Fibroblast of gingiva (primary cell): Measurements from ENCODE around the gene VEGFD.

ENCODE experiments used
- DNase-seq: peaks from one replicate; pipeline ENCODE4 v3.0.0-alpha.2; 2011; ENCODE audit warnings: low read depth

VEGFD gene

GRCh38 chrX:15384304-15384703 is at the start of gene VEGFD:
Gene VEGFD, minus strand, starts transcription at chrX:15384413. Its CDS starts 467 bp downstream, at chrX:15383946.
- peak; percentile 80 for DNase-seq

GRCh38 chrX:15430584-15430983 is 46.4 kb upstream of the VEGFD start:
- peak; percentile 54 for DNase-seq

GRCh38 chrX:15430076-15430475 is 45.9 kb upstream of the VEGFD start:
- no peak for DNase-seq

- DNase-seq: no peak
These were observed 40.8 kb upstream of the VEGFD start for GRCh38 chrX:15425024-15425423.

- no peak for DNase-seq
These were observed 34.5 kb upstream of the VEGFD start for GRCh38 chrX:15418707-15419181.

- peak; percentile 65 for DNase-seq
These were observed 34.0 kb upstream of the VEGFD start for GRCh38 chrX:15418041-15418706.

GRCh38 chrX:15416133-15416993 is 32.1 kb upstream of the VEGFD start:
- peak; percentile 25 for DNase-seq

GRCh38 chrX:15413101-15413500 is 28.9 kb upstream of the VEGFD start:
- DNase-seq: no peak

- no peak for DNase-seq
These were observed 26.7 kb upstream of the VEGFD start for GRCh38 chrX:15410947-15411346.

GRCh38 chrX:15410430-15410829 is 26.2 kb upstream of the VEGFD start:
- DNase-seq: no peak

- no peak for DNase-seq
These were observed 21.6 kb upstream of the VEGFD start for GRCh38 chrX:15405846-15406245.

- DNase-seq: peak; percentile 64
These were observed 20.3 kb upstream of the VEGFD start for GRCh38 chrX:15404401-15405096.

- DNase-seq: no peak
These were observed 17.2 kb upstream of the VEGFD start for GRCh38 chrX:15401378-15401777.

GRCh38 chrX:15399962-15400391 is 15.8 kb upstream of the VEGFD start:
- DNase-seq: no peak

GRCh38 chrX:15398874-15399273 is 14.7 kb upstream of the VEGFD start:
- no peak for DNase-seq

GRCh38 chrX:15395789-15396188 is 11.6 kb upstream of the VEGFD start:
- no peak for DNase-seq

GRCh38 chrX:15391850-15392249 is 7.6 kb upstream of the VEGFD start:
- no peak for DNase-seq

- DNase-seq: no peak
These were observed 1.4 kb downstream of the VEGFD start for GRCh38 chrX:15382813-15383212.

- peak; percentile 44 for DNase-seq
These were observed 7.3 kb downstream of the VEGFD start for GRCh38 chrX:15376956-15377355.

GRCh38 chrX:15373976-15374375 is 10.2 kb downstream of the VEGFD start:
- peak; percentile 30 for DNase-seq

- no peak for DNase-seq
These were observed 17.5 kb downstream of the VEGFD start for GRCh38 chrX:15366506-15367352.

- peak; percentile 38 for DNase-seq
These were observed 24.5 kb downstream of the VEGFD start for GRCh38 chrX:15359701-15360100.
